DOHH2 (cell line): Measurements from ENCODE around the gene CSGALNACT2.

Experiments used
- CTCF ChIP-seq: fragments of 200-600 bp; sonication (generic); IDR thresholded peaks from one replicate; pipeline ENCODE4 v1.5.1; 2014; ENCODE audit warnings: antibody characterized with exemption, mild to moderate bottlenecking, low read depth, low read length; ENCODE audit not compliant: poor library complexity, severe bottlenecking
- EZH2phosphoT487 ChIP-seq: fragments of 200-600 bp; sonication (generic); IDR thresholded peaks from 2 replicates; pipeline ENCODE4 v1.6.1; 2017; ENCODE audit warnings: borderline replicate concordance, mild to moderate bottlenecking, antibody characterized with exemption, low read length, moderate library complexity, mixed read lengths

GRCh38 chr10:43166207-43166879 lies 28.1 kb downstream of the CSGALNACT2 start:
- TF ChIP-seq EZH2phosphoT487 (no peak), CTCF (no peak)
